Breast epithelium (tissue), 4 donors: Measurements from ENCODE around the gene SHROOM3. TPM values are rescaled to one million over a fixed set of nuclear protein-coding genes. Genes with fewer than 3 reads are reported as not detected.
"Not testable (repeated sequence)": the region's sequence is repeated elsewhere in the genome, so short reads cannot be mapped to it uniquely, and the experiment has no call there.

Source experiments
- DNase-seq, 2 donors: peaks; one replicate each; pipeline ENCODE4 v3.0.0-alpha.2; 2019; ENCODE audit warnings: low spot score in 2 of 2
- H3K27ac ChIP-seq, 2 donors: fragments of 200-600 bp; sonication (generic) in 1 of 2; one replicate each; pipeline ENCODE4 v1.5.1; 2016 to 2019; ENCODE audit warnings: mild to moderate bottlenecking in 1 of 2
- H3K27me3 ChIP-seq, 2 donors: fragments of 200-600 bp; sonication (generic) in 1 of 2; one replicate each; pipeline versions ENCODE4 v1.5.1 to v1.6.0; 2017 to 2019; ENCODE audit warnings: control low read depth in 1 of 2, mild to moderate bottlenecking in 1 of 2
- H3K36me3 ChIP-seq: fragments of 200-600 bp; one replicate; pipeline ENCODE4 v1.5.1; 2019
- H3K4me1 ChIP-seq, 2 donors: fragments of 200-600 bp; sonication (generic); one replicate each; pipeline ENCODE4 v1.5.1; 2016 to 2019; ENCODE audit warnings: control low read depth in 1 of 2
- H3K4me3 ChIP-seq, 3 donors: fragments of 200-600 bp; sonication (generic); 1 replicate in 2 of 3; 2 replicates in 1 of 3; pipeline ENCODE4 v1.5.1; 2016 to 2019; ENCODE audit warnings: mild to moderate bottlenecking in 3 of 3, moderate library complexity in 2 of 3
- H3K9me3 ChIP-seq, 2 donors: fragments of 200-600 bp; sonication (generic) in 1 of 2; one replicate each; pipeline ENCODE4 v1.5.1; 2016 to 2019; ENCODE audit warnings: control low read depth in 1 of 2
- POLR2A ChIP-seq: fragments of 450-650 bp; IDR thresholded peaks from one replicate; pipeline ENCODE4 v1.6.1; 2016; ENCODE audit warnings: antibody characterized with exemption, mild to moderate bottlenecking, moderate library complexity
- POLR2AphosphoS5 ChIP-seq, 3 donors: sonication (generic); formaldehyde crosslinking; IDR thresholded peaks; one replicate each; pipeline ENCODE4 v1.6.1; 2017; ENCODE audit warnings: antibody characterized with exemption in 3 of 3
- intact Hi-C: fragments of 100-400 bp; cut with DNase I; formaldehyde crosslinking; loops from one replicate; pipeline ENCODE4 v1.15.1; 2023; ENCODE audit warnings: low total_unique reads
- total RNA-seq, 3 donors: library from RNA; depleted of rRNA; stranded (reverse); fragments of >200 nt; gene quantifications; one replicate each; pipeline ENCODE4 v1.1.0, GENCODE V29; 2016
- TF ChIP-seq, protein P1 (sequence below), 3 donors: fragments of 450-650 bp; IDR thresholded peaks; one replicate each; pipeline ENCODE4 v1.5.1; 2016 to 2017; ENCODE audit warnings: antibody characterized with exemption in 3 of 3, mild to moderate bottlenecking in 3 of 3, moderate library complexity in 3 of 3

Gene SHROOM3
- total RNA-seq, 3 donors from 2014 or later, result 0.32 to 145 (median 100) TPM

- TF ChIP-seq POLR2AphosphoS5 (IDR thresholded peaks at IDR 0.05) (no peak), POLR2A (no peak)
- TF ChIP-seq, protein P1, sequence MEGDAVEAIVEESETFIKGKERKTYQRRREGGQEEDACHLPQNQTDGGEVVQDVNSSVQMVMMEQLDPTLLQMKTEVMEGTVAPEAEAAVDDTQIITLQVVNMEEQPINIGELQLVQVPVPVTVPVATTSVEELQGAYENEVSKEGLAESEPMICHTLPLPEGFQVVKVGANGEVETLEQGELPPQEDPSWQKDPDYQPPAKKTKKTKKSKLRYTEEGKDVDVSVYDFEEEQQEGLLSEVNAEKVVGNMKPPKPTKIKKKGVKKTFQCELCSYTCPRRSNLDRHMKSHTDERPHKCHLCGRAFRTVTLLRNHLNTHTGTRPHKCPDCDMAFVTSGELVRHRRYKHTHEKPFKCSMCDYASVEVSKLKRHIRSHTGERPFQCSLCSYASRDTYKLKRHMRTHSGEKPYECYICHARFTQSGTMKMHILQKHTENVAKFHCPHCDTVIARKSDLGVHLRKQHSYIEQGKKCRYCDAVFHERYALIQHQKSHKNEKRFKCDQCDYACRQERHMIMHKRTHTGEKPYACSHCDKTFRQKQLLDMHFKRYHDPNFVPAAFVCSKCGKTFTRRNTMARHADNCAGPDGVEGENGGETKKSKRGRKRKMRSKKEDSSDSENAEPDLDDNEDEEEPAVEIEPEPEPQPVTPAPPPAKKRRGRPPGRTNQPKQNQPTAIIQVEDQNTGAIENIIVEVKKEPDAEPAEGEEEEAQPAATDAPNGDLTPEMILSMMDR (IDR thresholded peaks at IDR 0.05), result no peak
- Histone ChIP-seq H3K27ac (peak overlapping the region; percentile 71 to 81), H3K27me3 (no peaks in the 10 kb centered on the region), H3K4me3 (no peak overlapping the region), H3K4me1 (peaks cover 0 to 19% of the 10 kb centered on the region in 2 donors), H3K9me3 (no peaks in the 10 kb centered on the region), H3K36me3 (no peaks in the 10 kb centered on the region)
- no peak for DNase-seq
- intact Hi-C loops, result no loop called here
These were observed 291.1 kb downstream of the SHROOM3 start for GRCh38 chr4:76726176-76726575.

GRCh38 chr4:76726631-76727030 lies 291.6 kb downstream of the SHROOM3 start:
- Histone ChIP-seq H3K27ac (peak overlapping the region; percentile 44 to 81), H3K4me3 (no peak overlapping the region), H3K27me3 (no peaks in the 10 kb centered on the region), H3K36me3 (no peaks in the 10 kb centered on the region), H3K9me3 (no peaks in the 10 kb centered on the region), H3K4me1 (peaks cover 0 to 19% of the 10 kb centered on the region in 2 donors)
- DNase-seq, result no peak
- intact Hi-C loops, result no loop called here
- TF ChIP-seq, protein P1 (IDR thresholded peaks at IDR 0.05), result no peak
- TF ChIP-seq POLR2AphosphoS5 (IDR thresholded peaks at IDR 0.05) (no peak), POLR2A (no peak)

DNA sequence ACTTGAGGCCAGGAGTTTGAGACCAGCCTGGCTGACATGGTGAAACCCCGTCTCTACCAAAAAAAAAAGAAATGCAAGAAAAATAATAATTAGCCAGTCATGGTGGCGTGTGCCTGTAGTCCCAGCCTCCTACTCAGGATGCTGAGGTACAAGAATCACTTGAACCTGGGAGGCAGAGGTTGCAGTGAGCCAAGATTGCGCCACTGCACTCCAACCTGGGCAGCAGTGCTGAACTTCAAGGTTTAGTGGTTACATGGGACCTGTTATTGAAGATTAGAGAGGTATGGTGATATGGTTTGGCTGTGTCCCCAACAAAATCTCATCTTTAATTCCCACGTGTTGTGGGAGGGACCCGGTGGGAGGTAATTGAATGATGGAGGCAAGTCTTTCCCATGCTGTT lies 292.9 kb downstream of the SHROOM3 start:
- H3K9me3 ChIP-seq, intact Hi-C loops, H3K4me3 ChIP-seq, DNase-seq, H3K36me3 ChIP-seq, H3K27me3 ChIP-seq: not testable (repeated sequence)
- Histone ChIP-seq H3K4me1 (peaks cover 0 to 21% of the 10 kb centered on the region in 2 donors), H3K27ac (peak overlapping the region; percentile 38 to 81)

DNA sequence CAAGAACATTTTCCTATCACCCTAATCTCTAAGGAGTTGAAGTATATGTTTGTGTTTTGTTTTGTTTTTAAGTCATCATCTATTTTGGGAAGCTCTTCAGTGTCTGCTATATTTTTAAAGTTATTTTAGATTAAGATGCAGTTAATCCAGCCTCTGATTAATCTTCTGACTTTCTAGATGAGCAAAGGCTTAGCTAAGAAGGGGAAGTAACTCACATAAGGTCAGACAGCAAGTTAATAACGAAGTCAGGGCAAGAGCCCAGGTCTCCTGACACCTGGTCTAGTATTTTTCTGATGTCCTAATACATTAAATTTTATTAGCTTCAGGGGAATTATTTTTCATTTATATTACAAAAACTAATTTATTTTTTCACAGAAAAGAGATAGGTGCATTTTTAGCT lies 294.4 kb downstream of the SHROOM3 start:
- TF ChIP-seq POLR2A, result no peak
- TF ChIP-seq POLR2AphosphoS5 (IDR thresholded peaks at IDR 0.05), result no peak
- TF ChIP-seq, protein P1 (IDR thresholded peaks at IDR 0.05), result no peak
- H3K9me3 ChIP-seq, result no peaks in the 10 kb centered on the region
- H3K27ac ChIP-seq, result peak overlapping the region in 1 of 2 donors; percentile 61
- H3K27me3 ChIP-seq, result no peaks in the 10 kb centered on the region
- H3K4me1 ChIP-seq, result peaks cover 0 to 14% of the 10 kb centered on the region in 2 donors
- no peak overlapping the region for H3K4me3 ChIP-seq
- DNase-seq, result no peak
- intact Hi-C loops, result no loop called here
- no peaks in the 10 kb centered on the region for H3K36me3 ChIP-seq

DNA sequence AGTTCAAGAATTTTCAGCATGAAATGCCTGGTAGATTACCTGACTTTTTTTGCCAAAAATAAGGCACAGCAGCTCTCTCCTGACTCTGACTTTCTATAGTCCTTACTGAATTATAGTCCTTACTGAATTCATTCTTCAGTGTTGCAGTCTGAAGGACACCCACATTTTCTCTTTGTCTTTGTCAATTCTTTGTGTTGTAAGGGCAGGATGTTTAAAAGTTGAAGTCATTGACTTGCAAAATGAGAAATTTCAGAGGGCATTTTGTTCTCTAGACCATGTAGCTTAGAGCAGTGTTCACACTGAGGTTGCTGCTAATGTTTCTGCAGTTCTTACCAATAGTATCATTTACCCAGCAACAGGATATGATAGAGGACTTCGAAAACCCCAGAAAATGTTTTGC lies 295.0 kb downstream of the SHROOM3 start:
- Histone ChIP-seq H3K4me3 (no peak overlapping the region), H3K4me1 (peaks cover 0 to 9% of the 10 kb centered on the region in 2 donors), H3K27me3 (no peaks in the 10 kb centered on the region), H3K27ac (peak overlapping the region in 1 of 2 donors; percentile 61), H3K36me3 (no peaks in the 10 kb centered on the region), H3K9me3 (no peaks in the 10 kb centered on the region)
- intact Hi-C loops, result no loop called here
- TF ChIP-seq, protein P1 (IDR thresholded peaks at IDR 0.05), result no peak
- TF ChIP-seq POLR2AphosphoS5 (IDR thresholded peaks at IDR 0.05) (no peak), POLR2A (no peak)
- no peak for DNase-seq

DNA sequence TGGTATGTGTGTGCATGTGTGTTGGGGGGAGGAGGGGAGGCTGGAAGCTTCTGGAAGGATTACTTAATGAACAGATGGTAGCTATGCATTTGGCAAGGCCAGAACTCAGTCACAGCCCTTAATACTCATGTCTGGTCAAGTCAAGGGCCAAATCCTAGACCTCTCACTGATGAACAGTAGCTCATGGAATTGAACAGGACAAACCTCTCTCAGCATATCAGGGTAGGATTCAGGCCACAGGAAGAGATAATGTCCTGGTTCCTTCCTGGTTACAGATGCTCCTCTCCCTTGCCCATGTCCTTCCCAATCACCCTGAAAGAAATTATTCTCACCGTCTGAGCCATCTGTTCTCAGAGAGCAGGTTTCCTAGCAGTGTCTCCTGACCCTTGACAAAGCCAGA lies 297.2 kb downstream of the SHROOM3 start:
- no peaks in the 10 kb centered on the region for H3K36me3 ChIP-seq
- intact Hi-C loops, result no loop called here
- H3K27me3 ChIP-seq, result no peaks in the 10 kb centered on the region
- peak overlapping the region; percentile 3 to 51 for H3K27ac ChIP-seq
- TF ChIP-seq, protein P1 (IDR thresholded peaks at IDR 0.05), result no peak
- TF ChIP-seq POLR2AphosphoS5 (IDR thresholded peaks at IDR 0.05), result no peak
- no peak for TF ChIP-seq POLR2A
- peaks cover 0 to 8% of the 10 kb centered on the region in 2 donors for H3K4me1 ChIP-seq
- H3K9me3 ChIP-seq, result no peaks in the 10 kb centered on the region
- no peak for DNase-seq
- H3K4me3 ChIP-seq, result no peak overlapping the region
